ENCODE measurements around the gene KIF20B.

DNA sequence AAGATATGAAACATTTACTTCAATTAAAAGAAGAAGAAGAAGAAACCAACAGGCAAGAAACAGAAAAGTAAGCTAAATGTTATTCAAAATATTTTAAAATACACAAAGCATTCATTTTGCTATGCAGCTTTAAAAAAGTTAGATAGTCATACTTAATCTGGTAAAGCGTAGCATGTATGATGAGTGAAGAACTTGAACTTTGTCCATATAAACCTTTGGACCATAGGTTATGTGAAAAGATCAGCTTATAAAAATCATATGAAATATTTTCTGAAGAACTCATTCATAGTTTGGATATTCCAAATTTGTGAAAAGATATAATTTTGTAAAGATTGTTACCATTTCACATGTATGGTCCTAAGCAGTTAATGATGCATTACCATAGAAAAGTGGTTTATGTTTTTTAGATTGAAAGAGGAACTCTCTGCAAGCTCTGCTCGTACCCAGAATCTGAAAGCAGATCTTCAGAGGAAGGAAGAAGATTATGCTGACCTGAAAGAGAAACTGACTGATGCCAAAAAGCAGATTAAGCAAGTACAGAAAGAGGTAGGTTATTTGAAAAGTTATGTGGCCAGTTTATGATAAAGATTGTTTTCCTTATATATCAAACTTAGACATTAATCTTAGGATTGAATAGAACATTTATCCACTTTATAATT lies 37.3 kb downstream of the KIF20B start:
- TF ChIP-seq, protein P1, sequence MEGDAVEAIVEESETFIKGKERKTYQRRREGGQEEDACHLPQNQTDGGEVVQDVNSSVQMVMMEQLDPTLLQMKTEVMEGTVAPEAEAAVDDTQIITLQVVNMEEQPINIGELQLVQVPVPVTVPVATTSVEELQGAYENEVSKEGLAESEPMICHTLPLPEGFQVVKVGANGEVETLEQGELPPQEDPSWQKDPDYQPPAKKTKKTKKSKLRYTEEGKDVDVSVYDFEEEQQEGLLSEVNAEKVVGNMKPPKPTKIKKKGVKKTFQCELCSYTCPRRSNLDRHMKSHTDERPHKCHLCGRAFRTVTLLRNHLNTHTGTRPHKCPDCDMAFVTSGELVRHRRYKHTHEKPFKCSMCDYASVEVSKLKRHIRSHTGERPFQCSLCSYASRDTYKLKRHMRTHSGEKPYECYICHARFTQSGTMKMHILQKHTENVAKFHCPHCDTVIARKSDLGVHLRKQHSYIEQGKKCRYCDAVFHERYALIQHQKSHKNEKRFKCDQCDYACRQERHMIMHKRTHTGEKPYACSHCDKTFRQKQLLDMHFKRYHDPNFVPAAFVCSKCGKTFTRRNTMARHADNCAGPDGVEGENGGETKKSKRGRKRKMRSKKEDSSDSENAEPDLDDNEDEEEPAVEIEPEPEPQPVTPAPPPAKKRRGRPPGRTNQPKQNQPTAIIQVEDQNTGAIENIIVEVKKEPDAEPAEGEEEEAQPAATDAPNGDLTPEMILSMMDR (IDR thresholded peaks at IDR 0.05): no peak
- TF ChIP-seq EZH2phosphoT487 (IDR thresholded peaks at IDR 0.05): no peak

All from neural progenitor cell (in vitro differentiated cells).